Muscle of back (tissue), 11 donors: ENCODE data around the gene SLFN14. TPM values are rescaled to one million over a fixed set of nuclear protein-coding genes. Genes with fewer than 3 reads are reported as not detected.
"Not testable (repeated sequence)": the region's sequence is repeated elsewhere in the genome, so short reads cannot be mapped to it uniquely, and the experiment has no call there.

Experiments used
- DNase-seq, 3 donors: peaks; one replicate each; pipeline versions ENCODE4 v3.0.0 to v3.0.0-alpha.2; 2013
- polyA plus RNA-seq, 10 donors: library from polyadenylated mRNA; unstranded; fragments of 120-200 nt; gene quantifications; one replicate each; pipeline ENCODE4 v1.2.1, GENCODE V29; 2013; ENCODE audit not compliant: insufficient read length in 10 of 10

The SLFN14 gene
- polyA plus RNA-seq, 10 donors, result 0.09 to 0.61 (median 0.23) TPM; not detected in 1

DNA sequence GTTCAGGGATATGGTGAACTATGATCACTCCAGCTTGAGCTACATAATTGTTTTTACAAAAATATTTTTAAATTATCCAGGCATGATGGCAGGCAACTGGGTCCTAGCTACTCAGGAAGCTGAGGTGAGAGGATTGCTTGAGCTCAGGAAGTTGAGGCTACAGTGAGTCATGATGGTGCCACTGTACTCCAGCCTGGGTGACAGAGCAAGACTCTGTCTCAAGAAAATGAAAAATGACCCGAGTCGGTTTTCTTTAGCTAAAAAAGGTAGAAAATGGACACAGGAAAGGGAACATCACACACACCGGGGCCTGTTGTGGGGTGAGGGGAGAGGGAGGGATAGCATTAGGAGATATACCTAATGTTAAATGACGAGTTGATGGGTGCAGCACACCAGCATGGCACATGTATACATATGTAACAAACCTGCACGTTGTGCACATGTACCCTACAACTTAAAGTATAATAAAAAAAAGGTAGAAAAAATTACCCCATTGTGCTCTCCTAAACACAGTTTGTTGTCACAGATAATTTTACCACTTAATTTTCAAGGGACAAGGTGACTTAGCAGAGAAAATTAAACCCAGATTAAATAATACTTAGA, 38.9 kb downstream of the SLFN14 start:
- DNase-seq, result not testable (repeated sequence)

DNA sequence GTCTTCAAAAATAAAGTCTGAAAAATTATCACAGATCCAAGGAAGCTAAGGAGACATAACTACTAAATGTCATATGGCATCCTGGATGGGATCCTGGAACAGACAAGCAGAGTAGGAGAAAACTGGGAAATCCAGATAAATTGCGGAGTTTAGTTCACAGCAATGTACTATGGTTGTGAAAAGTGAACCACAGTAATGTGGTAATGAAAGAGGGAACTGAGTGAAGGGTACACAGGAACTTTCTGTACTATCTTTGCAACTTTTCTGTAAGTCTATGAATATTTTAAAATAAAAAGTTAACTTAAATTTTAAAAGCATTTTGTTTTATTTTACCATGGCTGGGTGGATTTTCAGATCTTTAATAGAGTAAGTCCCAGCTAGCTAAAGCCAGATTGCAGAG, 39.5 kb downstream of the SLFN14 start:
- DNase-seq, result no peak

DNA sequence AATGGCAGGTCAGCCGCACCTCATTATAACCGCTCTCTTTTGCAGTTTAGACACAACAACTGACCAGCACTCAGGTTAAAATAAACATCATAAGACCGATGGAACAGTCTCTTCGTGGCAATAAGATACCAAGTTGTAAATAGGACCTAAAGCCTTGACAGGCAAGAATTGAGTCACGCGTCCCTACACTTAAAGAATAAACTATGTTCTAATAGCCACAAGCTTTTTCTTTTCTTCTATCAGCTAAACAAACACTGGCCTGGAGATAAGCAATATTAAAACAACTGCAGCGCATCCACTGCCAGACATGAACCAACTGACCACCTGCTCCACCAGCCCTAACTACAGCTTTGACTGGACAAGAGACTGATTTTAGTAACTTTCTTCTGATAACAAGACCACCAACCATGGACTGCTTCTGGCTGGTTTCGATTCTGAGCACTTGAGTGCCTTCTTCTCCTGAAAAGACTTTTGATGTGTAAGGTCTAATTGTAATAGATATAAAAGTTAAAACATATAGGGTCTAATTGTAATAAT, 40.6 kb downstream of the SLFN14 start:
- DNase-seq, result no peak

DNA sequence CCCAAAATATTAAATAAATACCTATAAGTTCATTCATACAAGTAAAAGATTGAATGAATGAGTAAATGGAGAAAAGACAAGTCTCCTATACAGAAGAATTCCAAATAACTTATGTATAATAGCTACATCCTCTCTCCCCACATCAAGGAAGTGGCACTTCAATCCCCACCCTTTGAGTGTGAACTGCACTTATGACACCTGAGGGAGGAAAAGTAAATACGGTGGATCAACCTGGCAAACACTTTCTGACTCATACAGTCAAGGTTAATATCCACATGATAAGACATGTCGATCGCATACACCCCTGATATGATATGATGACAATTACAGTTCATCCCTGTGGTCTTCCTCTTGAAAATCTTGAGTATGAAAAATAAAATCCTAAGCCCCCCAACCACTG, 41.2 kb downstream of the SLFN14 start:
- no peak for DNase-seq

DNA sequence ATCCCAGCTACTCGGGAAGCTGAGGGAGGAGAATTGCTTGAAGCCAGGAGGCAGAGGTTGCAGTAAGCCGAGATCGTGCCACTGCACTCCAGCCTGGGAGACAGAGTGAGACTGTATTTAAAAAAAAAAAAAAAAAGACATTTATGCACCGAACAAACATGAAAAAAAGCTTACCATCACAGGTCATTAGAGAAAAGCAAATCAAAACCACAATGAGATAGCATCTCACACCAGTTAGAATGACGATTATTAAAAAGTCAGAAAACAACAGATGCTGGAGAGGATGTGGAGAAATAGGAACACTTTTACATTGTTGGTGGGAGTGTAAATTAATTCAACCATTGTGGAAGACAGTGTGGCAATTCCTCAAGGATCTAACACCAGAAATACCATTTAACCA, 42.2 kb downstream of the SLFN14 start:
- not testable (repeated sequence) for DNase-seq

DNA sequence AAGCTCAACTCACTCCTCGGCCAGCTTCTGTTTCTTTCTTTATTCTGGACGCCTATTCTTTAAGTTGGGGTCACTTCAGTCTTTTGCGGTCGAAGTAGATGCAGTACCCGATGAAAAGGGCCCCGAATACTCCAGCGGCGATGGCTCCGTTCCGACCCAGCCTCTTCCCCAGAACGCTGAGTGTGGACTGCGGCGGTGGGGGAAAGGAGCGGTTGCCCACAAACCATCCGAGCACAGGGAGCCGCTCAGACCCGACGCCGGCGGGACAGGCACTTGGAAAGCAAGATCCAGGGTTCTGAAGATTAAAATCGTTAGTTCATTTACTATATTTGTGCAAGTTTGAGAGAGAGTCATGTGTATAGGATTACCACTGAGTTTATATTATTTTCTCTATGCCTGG, 45.6 kb downstream of the SLFN14 start:
- no peak for DNase-seq

DNA sequence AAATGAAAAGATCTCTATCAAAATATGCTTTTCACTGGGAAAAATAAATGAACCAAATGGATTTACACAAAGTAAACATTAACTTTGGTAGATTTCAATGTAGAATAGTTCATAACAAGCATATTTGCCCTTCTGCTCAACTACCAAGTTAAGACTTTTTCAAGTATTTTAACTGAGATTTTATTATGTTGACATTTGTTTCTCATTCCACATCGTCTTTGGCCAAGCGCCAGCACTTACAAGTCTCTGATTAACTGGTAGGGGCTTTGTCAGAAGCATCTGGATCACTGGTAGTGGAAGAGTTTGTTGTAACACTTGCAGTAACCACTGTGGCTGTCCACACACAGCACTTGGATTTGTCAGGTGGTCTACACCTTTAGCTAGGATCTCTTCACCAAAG, 46.1 kb downstream of the SLFN14 start:
- DNase-seq, result no peak

Other genes starting within 250 kb of the SLFN14 start
- gene SLFN11, start 187.2 kb downstream of the SLFN14 start, polyA plus RNA-seq, result 10 to 100 TPM in 7 of 10 donors, 1 to 10 TPM in 3; 7.5 to 19.9 (median 14.2) TPM
- gene SLFN12, start 128.3 kb downstream of the SLFN14 start, polyA plus RNA-seq, result 1 to 10 TPM; 4.6 to 9.1 (median 6.7) TPM
- 1 to 10 TPM; 1.7 to 7.3 (median 4.2) TPM for gene SLFN13, start 112.1 kb downstream of the SLFN14 start, polyA plus RNA-seq
- 1 to 10 TPM in 1 of 10 donors, under 1 TPM in 6, not detected in 3; 0.05 to 3.6 (median 0.32) TPM for gene SLFN12L, start 23.1 kb downstream of the SLFN14 start, polyA plus RNA-seq
- 1 to 10 TPM; 7.1 to 9.2 (median 7.9) TPM for gene PEX12, start 17.8 kb upstream of the SLFN14 start, polyA plus RNA-seq
- gene AP2B1, start 26.5 kb upstream of the SLFN14 start, polyA plus RNA-seq, result 10 to 100 TPM; 72.0 to 89.4 (median 83.2) TPM
- gene RASL10B, start 170.8 kb upstream of the SLFN14 start, polyA plus RNA-seq, result 1 to 10 TPM; 1.1 to 4.1 (median 2.1) TPM
- gene GAS2L2, start 192.4 kb upstream of the SLFN14 start, polyA plus RNA-seq, result not detected
- not detected for gene C17orf50, start 200.1 kb upstream of the SLFN14 start, polyA plus RNA-seq
- 1 to 10 TPM; 1.6 to 5.0 (median 3.2) TPM for gene MMP28, start 234.8 kb upstream of the SLFN14 start, polyA plus RNA-seq
- gene TAF15, start 248.7 kb upstream of the SLFN14 start, polyA plus RNA-seq, result 100 to 1,000 TPM in 9 of 10 donors, 10 to 100 TPM in 1; 94.1 to 155 (median 124) TPM